Endothelial cell of umbilical vein (primary cell): ENCODE results near the gene LRRC41. TPM values are rescaled to one million over a fixed set of nuclear protein-coding genes. Genes with fewer than 3 reads are reported as not detected.

Experiments used
- BruUV-seq: library from RNA; stranded (reverse); fragments of 400-500 nt; replicated peaks from 2 replicates; lab custom pipeline; 2021; lab: Mats Ljungman, UMichigan
- CTCF ChIA-PET: fragments of 300-600, 350-600 bp; sonication (Branson Sonifier 250); formaldehyde crosslinking; loops from one replicate; lab custom pipeline; 2021; ENCODE audit warnings: antibody characterized with exemption, inconsistent platforms; lab: Charles Lee
- POLR2A ChIA-PET: fragments of 300-600, 350-600 bp; sonication (Branson Sonifier 250); formaldehyde crosslinking; loops from one replicate; lab custom pipeline; 2021; ENCODE audit warnings: antibody characterized with exemption, inconsistent platforms; lab: Charles Lee
- DNase-seq: peaks from one replicate; pipeline ENCODE4 v3.0.0-alpha.2; 2011; ENCODE audit warnings: low read depth, low spot score
- FAIRE-seq: peaks from 2 replicates; lab custom pipeline; 2011; peaks lifted over from hg19 to GRCh38; lab: Jason Lieb, UNC
- H2AFZ ChIP-seq: 2 replicates; pipeline ENCODE4 v1.6.0; 2012; ENCODE audit warnings: low read depth, low read length, control low read depth, inconsistent platforms
- H3K27ac ChIP-seq: 2 replicates; pipeline ENCODE4 v1.5.1; 2011; ENCODE audit warnings: low read depth, mild to moderate bottlenecking, control low read depth, low read length, moderate library complexity; ENCODE audit not compliant: insufficient read depth
- H3K27me3 ChIP-seq, 2 experiments: 2 replicates each; pipeline versions ENCODE4 v1.6.0 to v1.6.1; 2011; ENCODE audit warnings: low read length in 2 of 2, mixed read lengths in 1 of 2; ENCODE audit not compliant: control insufficient read depth in 2 of 2, insufficient read depth in 2 of 2
- H3K36me3 ChIP-seq, 2 experiments: 2 replicates in 1 of 2; 3 replicates in 1 of 2; pipeline ENCODE4 v1.5.1; 2011; ENCODE audit warnings: low read length in 2 of 2, mild to moderate bottlenecking in 1 of 2, moderate library complexity in 1 of 2; ENCODE audit not compliant: control insufficient read depth in 2 of 2, insufficient read depth in 2 of 2; ENCODE audit errors: extremely low read depth in 1 of 2
- H3K4me1 ChIP-seq: 3 replicates; pipeline ENCODE4 v1.5.1; 2011; ENCODE audit warnings: mild to moderate bottlenecking, low read length; ENCODE audit not compliant: control insufficient read depth, insufficient read depth; ENCODE audit errors: extremely low read depth
- H3K4me2 ChIP-seq: 2 replicates; pipeline ENCODE4 v1.6.1; 2011; ENCODE audit warnings: low read length, control low read depth, mixed read lengths; ENCODE audit not compliant: insufficient read depth
- H3K4me3 ChIP-seq, 3 experiments: fragments of 200-600 bp in 1 of 3; sonication (generic), shearing (Covaris generic) in 1 of 3; replicated peaks in 1 of 3; 2 replicates each; pipeline ENCODE4 v1.5.1; 2011 to 2016; ENCODE audit warnings: control low read depth in 3 of 3, low read length in 3 of 3, mild to moderate bottlenecking in 2 of 3, inconsistent platforms in 1 of 3, low read depth in 1 of 3, moderate library complexity in 1 of 3; ENCODE audit not compliant: insufficient read depth in 1 of 3
- H3K79me2 ChIP-seq: 2 replicates; pipeline ENCODE4 v1.6.0; 2012; ENCODE audit warnings: low read length, inconsistent platforms; ENCODE audit not compliant: control insufficient read depth, insufficient read depth
- H3K9ac ChIP-seq: replicated peaks from 2 replicates; pipeline ENCODE3; 2011; ENCODE audit warnings: low read length, control low read depth; ENCODE audit not compliant: insufficient read depth; ENCODE audit errors: extremely low read depth
- H3K9me1 ChIP-seq: replicated peaks from 3 replicates; pipeline ENCODE4 v1.6.0; 2011; ENCODE audit warnings: mild to moderate bottlenecking, low read length; ENCODE audit not compliant: control insufficient read depth, insufficient read depth; ENCODE audit errors: extremely low read depth
- H3K9me3 ChIP-seq: replicated peaks from 2 replicates; pipeline ENCODE4 v1.5.1; 2012; ENCODE audit warnings: low read length, inconsistent platforms; ENCODE audit not compliant: control insufficient read depth, insufficient read depth
- H4K20me1 ChIP-seq: replicated peaks from 2 replicates; pipeline ENCODE3; 2011; ENCODE audit warnings: mild to moderate bottlenecking, low read length; ENCODE audit not compliant: control insufficient read depth, insufficient read depth; ENCODE audit errors: extremely low read depth
- EZH2 ChIP-seq: IDR thresholded peaks from 2 replicates; pipeline ENCODE4 v1.6.1; 2012; ENCODE audit warnings: borderline replicate concordance, low read depth, mild to moderate bottlenecking, moderate library complexity, low read length, inconsistent platforms; ENCODE audit not compliant: severe bottlenecking
- FOS ChIP-seq: IDR thresholded peaks from 2 replicates; pipeline ENCODE4 v1.6.1; 2011; ENCODE audit warnings: mild to moderate bottlenecking, low read length, moderate library complexity, borderline replicate concordance; ENCODE audit not compliant: insufficient read depth
- GATA2 ChIP-seq: IDR thresholded peaks from 2 replicates; pipeline ENCODE4 v1.7.0; 2011; ENCODE audit warnings: low read depth, mild to moderate bottlenecking, moderate library complexity, mixed read lengths, low read length; ENCODE audit not compliant: insufficient read length, insufficient read depth
- JUN ChIP-seq: IDR thresholded peaks from 2 replicates; pipeline ENCODE4 v1.6.1; 2011; ENCODE audit warnings: borderline replicate concordance, low read depth; ENCODE audit not compliant: insufficient read length, insufficient read depth
- MAX ChIP-seq: IDR thresholded peaks from 2 replicates; pipeline ENCODE4 v1.6.1; 2011; ENCODE audit not compliant: insufficient read depth, insufficient read length
- MYC ChIP-seq: IDR thresholded peaks from one replicate; pipeline ENCODE4 v1.6.1; 2011; ENCODE audit warnings: mild to moderate bottlenecking, low read depth, low read length
- POLR2A ChIP-seq: IDR thresholded peaks from 2 replicates; pipeline ENCODE4 v1.6.1; 2012; ENCODE audit warnings: low read depth, mild to moderate bottlenecking, control low read depth, low read length
- POLR2AphosphoS5 ChIP-seq: IDR thresholded peaks from 2 replicates; pipeline ENCODE4 v1.6.1; 2012; ENCODE audit warnings: low read depth, mild to moderate bottlenecking, control low read depth, low read length, moderate library complexity; ENCODE audit not compliant: insufficient read depth
- dilution Hi-C: fragments of 300-500 bp; cut with MboI; formaldehyde crosslinking; loops from one replicate; pipeline ENCODE4 v1.15.0; 2019; ENCODE audit warnings: low sequenced_read_pairs; ENCODE audit not compliant: extremely low pct_ligation_motif_present
- intact Hi-C: fragments of 100-400 bp; cut with micrococcal nuclease; formaldehyde crosslinking; loops from one replicate; pipeline ENCODE4 v1.10.0; 2022
- polyA plus RNA-seq, 4 experiments: library from polyadenylated mRNA; depleted of rRNA in 3 of 4; stranded (reverse) in 3 of 4; unstranded in 1 of 4; fragments of >200 nt; gene quantifications; 2 replicates each; pipeline versions ENCODE4 v1.2.1 to v1.2.3, GENCODE V29; 2011 to 2012; ENCODE audit warnings: missing spikeins in 1 of 4
- total RNA-seq: library from RNA; stranded (reverse); gene quantifications from 2 replicates; pipeline ENCODE4 v1.2.3, GENCODE V29; 2021
- TF ChIP-seq, protein P1 (sequence below), 2 donors: IDR thresholded peaks; 1 replicate in 1 of 2; 2 replicates in 1 of 2; pipeline ENCODE4 v1.5.1; 2011; ENCODE audit warnings: low read length in 2 of 2, mild to moderate bottlenecking in 2 of 2, moderate library complexity in 2 of 2, control low read depth in 1 of 2, inconsistent platforms in 1 of 2, low read depth in 1 of 2; ENCODE audit not compliant: insufficient read depth in 1 of 2; ENCODE audit errors: extremely low read depth in 1 of 2

Gene LRRC41
- total and polyA plus RNA-seq, 2 donors (not counting 3 experiments of a cell fraction or from before 2014, with no cell fraction given) = 69.2 to 91.1 TPM

DNA sequence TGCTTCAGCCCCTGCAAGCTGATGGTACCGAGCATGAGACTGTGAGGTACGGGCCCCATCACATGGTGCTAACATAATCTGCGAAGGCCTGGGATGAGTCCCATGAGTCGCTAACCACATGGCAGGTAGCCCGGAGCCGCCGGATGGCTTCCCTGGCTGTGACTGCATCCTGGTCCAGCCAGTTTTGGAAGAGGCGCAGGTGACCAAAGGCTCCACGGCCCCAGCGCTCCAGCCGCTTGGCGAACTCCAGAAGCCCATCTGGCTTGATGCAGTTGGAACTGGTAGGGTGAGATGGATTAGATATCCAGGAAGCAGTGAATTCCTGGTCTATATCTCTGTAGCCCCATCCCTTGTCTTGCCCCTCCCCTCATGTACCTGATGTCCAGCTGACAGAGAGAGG, 24.6 kb downstream of the LRRC41 start:
- Histone ChIP-seq H3K27ac (no peak overlapping the region), H3K9me1 (no peaks in the 10 kb centered on the region), H3K27me3 (no peaks in the 10 kb centered on the region), H2AFZ (no peak overlapping the region), H3K36me3 (peaks cover 5 to 15% of the 10 kb centered on the region in 2 experiments), H3K4me1 (no peaks in the 10 kb centered on the region), H3K4me2 (no peak overlapping the region), H3K9me3 (no peaks in the 10 kb centered on the region), H3K9ac (no peak overlapping the region), H4K20me1 (no peaks in the 10 kb centered on the region), H3K79me2 (no peaks in the 10 kb centered on the region), H3K4me3 (no peak overlapping the region)
- no TSS peak for BruUV-seq
- DNase-seq = no peak
- CTCF ChIA-PET = no interaction called here
- dilution Hi-C loops (no loop called here), intact Hi-C loops (no loop called here)
- no peak for TF ChIP-seq JUN
- TF ChIP-seq, protein P1, sequence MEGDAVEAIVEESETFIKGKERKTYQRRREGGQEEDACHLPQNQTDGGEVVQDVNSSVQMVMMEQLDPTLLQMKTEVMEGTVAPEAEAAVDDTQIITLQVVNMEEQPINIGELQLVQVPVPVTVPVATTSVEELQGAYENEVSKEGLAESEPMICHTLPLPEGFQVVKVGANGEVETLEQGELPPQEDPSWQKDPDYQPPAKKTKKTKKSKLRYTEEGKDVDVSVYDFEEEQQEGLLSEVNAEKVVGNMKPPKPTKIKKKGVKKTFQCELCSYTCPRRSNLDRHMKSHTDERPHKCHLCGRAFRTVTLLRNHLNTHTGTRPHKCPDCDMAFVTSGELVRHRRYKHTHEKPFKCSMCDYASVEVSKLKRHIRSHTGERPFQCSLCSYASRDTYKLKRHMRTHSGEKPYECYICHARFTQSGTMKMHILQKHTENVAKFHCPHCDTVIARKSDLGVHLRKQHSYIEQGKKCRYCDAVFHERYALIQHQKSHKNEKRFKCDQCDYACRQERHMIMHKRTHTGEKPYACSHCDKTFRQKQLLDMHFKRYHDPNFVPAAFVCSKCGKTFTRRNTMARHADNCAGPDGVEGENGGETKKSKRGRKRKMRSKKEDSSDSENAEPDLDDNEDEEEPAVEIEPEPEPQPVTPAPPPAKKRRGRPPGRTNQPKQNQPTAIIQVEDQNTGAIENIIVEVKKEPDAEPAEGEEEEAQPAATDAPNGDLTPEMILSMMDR (IDR thresholded peaks at IDR 0.05; ENCODE audit: extremely low read depth in 1 of 2, insufficient read depth in 1 of 2, low read depth in 1 of 2, low read length in 2 of 2) = no peak
- POLR2A ChIA-PET = no interaction called here
- no peak for FAIRE-seq

DNA sequence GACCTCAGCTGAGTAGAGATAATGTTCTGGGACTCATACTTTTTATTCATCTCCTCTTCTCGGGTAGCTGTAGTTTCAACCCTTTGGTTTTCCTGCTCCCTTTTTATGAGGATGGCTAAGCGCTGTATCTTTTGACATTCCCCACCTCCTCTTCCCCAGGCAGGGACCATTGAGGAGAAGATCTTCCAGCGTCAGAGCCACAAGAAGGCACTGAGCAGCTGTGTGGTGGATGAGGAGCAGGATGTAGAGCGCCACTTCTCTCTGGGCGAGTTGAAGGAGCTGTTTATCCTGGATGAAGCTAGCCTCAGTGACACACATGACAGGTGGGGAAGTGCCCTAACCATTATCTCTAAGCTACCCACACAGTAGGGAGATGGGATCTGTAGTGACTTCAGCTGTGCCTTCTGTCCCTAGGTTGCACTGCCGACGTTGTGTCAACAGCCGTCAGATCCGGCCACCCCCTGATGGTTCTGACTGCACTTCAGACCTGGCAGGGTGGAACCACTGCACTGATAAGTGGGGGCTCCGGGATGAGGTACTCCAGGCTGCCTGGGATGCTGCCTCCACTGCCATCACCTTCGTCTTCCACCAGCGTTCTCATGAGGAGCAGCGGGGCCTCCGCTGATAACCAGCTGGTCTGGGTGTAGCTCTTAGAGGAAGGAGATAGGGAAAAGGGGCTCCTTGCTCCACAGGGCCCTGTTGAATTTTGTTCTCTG, 25.6 kb downstream of the LRRC41 start:
- Histone ChIP-seq H3K9me3 (no peaks in the 10 kb centered on the region), H3K4me3 (no peak overlapping the region), H3K9ac (no peak overlapping the region), H3K79me2 (no peaks in the 10 kb centered on the region), H3K27me3 (no peaks in the 10 kb centered on the region), H3K4me1 (no peaks in the 10 kb centered on the region), H3K27ac (no peak overlapping the region), H3K4me2 (no peak overlapping the region), H2AFZ (no peak overlapping the region), H3K9me1 (no peaks in the 10 kb centered on the region), H4K20me1 (no peaks in the 10 kb centered on the region), H3K36me3 (peaks cover 8 to 15% of the 10 kb centered on the region in 2 experiments)
- ChIA-PET POLR2A (no interaction called here), CTCF (interaction anchor here (1.3 kb wide), 1 partner anchor 70 kb away, joined by 3 read pairs; no protein-coding TSS in a partner anchor)
- no peak for FAIRE-seq
- no peak for TF ChIP-seq MYC
- TF ChIP-seq JUN = no peak
- no peak for TF ChIP-seq POLR2A
- TF ChIP-seq, protein P1 (IDR thresholded peaks at IDR 0.05; ENCODE audit: extremely low read depth in 1 of 2, insufficient read depth in 1 of 2, low read depth in 1 of 2, low read length in 2 of 2) = no peak
- no peak for TF ChIP-seq GATA2
- no peak for TF ChIP-seq EZH2
- no peak for TF ChIP-seq MAX
- TF ChIP-seq FOS = no peak
- no peak for TF ChIP-seq POLR2AphosphoS5
- no peak for DNase-seq
- dilution Hi-C loops (no loop called here), intact Hi-C loops (no loop called here)
- no TSS peak for BruUV-seq
